H9 (cell line): Measurements from ENCODE around the gene RNF141. TPM values are rescaled to one million over a fixed set of nuclear protein-coding genes. Genes with fewer than 3 reads are reported as not detected.

Experiments used
- DNase-seq: peaks from one replicate; pipeline ENCODE4 v3.0.0-alpha.2; 2017
- H2AFZ ChIP-seq: one replicate; pipeline ENCODE4 v1.6.1; 2013; ENCODE audit warnings: mild to moderate bottlenecking, low read length, control low read depth, moderate library complexity
- H2AK5ac ChIP-seq: 2 replicates; pipeline ENCODE4 v1.6.1; 2013; ENCODE audit warnings: low read length, control low read depth, mixed read lengths; ENCODE audit not compliant: insufficient read length
- H2BK120ac ChIP-seq: one replicate; pipeline ENCODE4 v1.6.1; 2013; ENCODE audit warnings: low read depth, mild to moderate bottlenecking, low read length, control low read depth, inconsistent platforms; ENCODE audit not compliant: poor library complexity, severe bottlenecking
- H2BK12ac ChIP-seq: 2 replicates; pipeline ENCODE4 v1.6.1; 2013; ENCODE audit warnings: low read length, control low read depth, mixed read lengths, low read depth; ENCODE audit not compliant: insufficient read length
- H2BK15ac ChIP-seq: 2 replicates; pipeline ENCODE4 v1.6.1; 2013; ENCODE audit warnings: low read depth, low read length, control low read depth
- H2BK20ac ChIP-seq: one replicate; pipeline ENCODE4 v1.6.1; 2013; ENCODE audit warnings: low read depth, mild to moderate bottlenecking, low read length, control low read depth, inconsistent platforms; ENCODE audit not compliant: poor library complexity, severe bottlenecking
- H2BK5ac ChIP-seq: 2 replicates; pipeline ENCODE4 v1.6.1; 2013; ENCODE audit warnings: low read length, control low read depth, mixed read lengths; ENCODE audit not compliant: insufficient read length
- H3K14ac ChIP-seq: 2 replicates; pipeline ENCODE4 v1.6.1; 2013; ENCODE audit warnings: low read length, control low read depth; ENCODE audit not compliant: insufficient read depth
- H3K18ac ChIP-seq: 2 replicates; pipeline ENCODE4 v1.6.1; 2013; ENCODE audit warnings: low read depth, mild to moderate bottlenecking, mixed read lengths, low read length, control low read depth; ENCODE audit not compliant: insufficient read length
- H3K23ac ChIP-seq: 2 replicates; pipeline ENCODE4 v1.6.1; 2013; ENCODE audit warnings: low read length, control low read depth, mixed read lengths, low read depth; ENCODE audit not compliant: insufficient read length
- H3K23me2 ChIP-seq: 2 replicates; pipeline ENCODE4 v1.6.1; 2013; ENCODE audit warnings: low read depth, mild to moderate bottlenecking, mixed read lengths, low read length, control low read depth; ENCODE audit not compliant: insufficient read length, poor library complexity, severe bottlenecking
- H3K27ac ChIP-seq: 2 replicates; pipeline ENCODE4 v1.5.1; 2013; ENCODE audit warnings: low read length, control low read depth, mixed read lengths, low read depth; ENCODE audit not compliant: insufficient read length
- H3K27me3 ChIP-seq: 2 replicates; pipeline ENCODE4 v1.6.1; 2013; ENCODE audit warnings: low read length, control low read depth, inconsistent platforms; ENCODE audit not compliant: insufficient read depth
- H3K4ac ChIP-seq: 2 replicates; pipeline ENCODE4 v1.6.1; 2013; ENCODE audit warnings: low read depth, mild to moderate bottlenecking, control low read depth, inconsistent platforms, low read length, moderate library complexity
- H3K4me1 ChIP-seq: 2 replicates; pipeline ENCODE4 v1.6.1; 2013; ENCODE audit warnings: low read length, control low read depth, inconsistent platforms; ENCODE audit not compliant: insufficient read depth
- H3K4me2 ChIP-seq: 2 replicates; pipeline ENCODE4 v1.6.1; 2013; ENCODE audit warnings: low read length, control low read depth, mixed read lengths; ENCODE audit not compliant: insufficient read length, insufficient read depth
- H3K56ac ChIP-seq: 2 replicates; pipeline ENCODE4 v1.6.1; 2013; ENCODE audit warnings: low read depth, mild to moderate bottlenecking, mixed read lengths, low read length, control low read depth; ENCODE audit not compliant: insufficient read length
- H3K79me1 ChIP-seq: 2 replicates; pipeline ENCODE4 v1.6.1; 2013; ENCODE audit warnings: low read depth, mild to moderate bottlenecking, moderate library complexity, low read length, control low read depth, inconsistent platforms; ENCODE audit not compliant: insufficient read depth, poor library complexity, severe bottlenecking
- H3K79me2 ChIP-seq: 2 replicates; pipeline ENCODE4 v1.6.1; 2013; ENCODE audit warnings: low read length, control low read depth, inconsistent platforms; ENCODE audit not compliant: insufficient read depth
- H3K9ac ChIP-seq: 2 replicates; pipeline ENCODE4 v1.6.1; 2013; ENCODE audit warnings: low read length, control low read depth, mixed read lengths; ENCODE audit not compliant: insufficient read length; ENCODE audit errors: extremely low read depth
- H3K9me3 ChIP-seq: one replicate; pipeline ENCODE4 v1.6.1; 2013; ENCODE audit warnings: low read depth, low read length, inconsistent platforms; ENCODE audit not compliant: control insufficient read depth
- H3T11ph ChIP-seq: one replicate; pipeline ENCODE4 v1.6.1; 2013; ENCODE audit warnings: mild to moderate bottlenecking, low read length, control low read depth, inconsistent platforms
- H4K20me1 ChIP-seq: one replicate; pipeline ENCODE4 v1.6.1; 2013; ENCODE audit not compliant: control insufficient read depth, insufficient read length, insufficient read depth
- H4K5ac ChIP-seq: 2 replicates; pipeline ENCODE4 v1.6.1; 2013; ENCODE audit warnings: low read depth, mild to moderate bottlenecking, mixed read lengths, low read length, control low read depth; ENCODE audit not compliant: insufficient read length
- H4K8ac ChIP-seq: replicated peaks from 2 replicates; pipeline ENCODE4 v1.6.1; 2013; ENCODE audit warnings: low read length, control low read depth, mixed read lengths, low read depth; ENCODE audit not compliant: insufficient read length
- H4K91ac ChIP-seq: 2 replicates; pipeline ENCODE4 v1.6.1; 2013; ENCODE audit warnings: low read depth, mild to moderate bottlenecking, moderate library complexity, mixed read lengths, low read length, control low read depth; ENCODE audit not compliant: insufficient read length
- H3K27ac Mint-ChIP-seq, 3 experiments: 2 replicates in 2 of 3; 3 replicates in 1 of 3; pipeline ENCODE4 v1.8.0; 2020 to 2021; ENCODE audit warnings: mixed read lengths in 3 of 3, mild to moderate bottlenecking in 1 of 3, moderate library complexity in 1 of 3
- H3K27me3 Mint-ChIP-seq: 2 replicates; pipeline ENCODE4 v1.8.0; 2021; ENCODE audit warnings: low read depth, mild to moderate bottlenecking, moderate library complexity, mixed read lengths
- H3K36me3 Mint-ChIP-seq, 3 experiments: 2 replicates in 2 of 3; 3 replicates in 1 of 3; pipeline ENCODE4 v1.8.0; 2020 to 2021; ENCODE audit warnings: low read depth in 3 of 3, mixed read lengths in 3 of 3; ENCODE audit not compliant: insufficient read depth in 1 of 3
- H3K4me1 Mint-ChIP-seq, 2 experiments: 2 replicates each; pipeline ENCODE4 v1.8.0; 2020; ENCODE audit warnings: mixed read lengths in 2 of 2
- H3K4me3 Mint-ChIP-seq, 2 experiments: 2 replicates in 1 of 2; 3 replicates in 1 of 2; pipeline ENCODE4 v1.8.0; 2020 to 2021; ENCODE audit warnings: mild to moderate bottlenecking in 2 of 2, mixed read lengths in 2 of 2, moderate library complexity in 1 of 2
- H3K9me3 Mint-ChIP-seq, 2 experiments: 2 replicates in 1 of 2; 3 replicates in 1 of 2; pipeline ENCODE4 v1.8.0; 2020; ENCODE audit warnings: mild to moderate bottlenecking in 2 of 2, mixed read lengths in 2 of 2, moderate library complexity in 1 of 2
- WGBS: extraction: QIAGEN DNeasy Blood & Tissue Kit; methylation state at CpG from one replicate; pipeline ENCODE4 v1.1.7; 2013; ENCODE audit warnings: missing lambda C conversion rate, low lambda C conversion rate, mixed read lengths; ENCODE audit not compliant: insufficient read length; ENCODE audit errors: extremely low coverage; 5-methylcytosine and 5-hydroxymethylcytosine counted together
- total RNA-seq: library from RNA; stranded (reverse); gene quantifications from 2 replicates; pipeline ENCODE4 v1.2.1, GENCODE V29; 2021
- TF ChIP-seq, protein P1 (sequence below): fragments of 200-600 bp; sonication (generic); conservative IDR thresholded peaks from 3 replicates; pipeline ENCODE4 v1.8.0; 2021; ENCODE audit warnings: antibody characterized with exemption, mild to moderate bottlenecking

RNF141 gene
- total RNA-seq, 1 experiment from 2014 or later: 24.7 TPM

- H3K27me3 Mint-ChIP-seq: no peaks in the 10 kb centered on the region
- Histone ChIP-seq H2AK5ac (no peak overlapping the region), H3K27ac (no peak overlapping the region), H4K91ac (no peak overlapping the region), H2BK120ac (no peak overlapping the region), H3K23ac (no peak overlapping the region), H3K56ac (no peak overlapping the region), H3K4me2 (no peak overlapping the region), H3K9ac (no peak overlapping the region), H4K8ac (no peak overlapping the region), H3K27me3 (no peaks in the 10 kb centered on the region), H3T11ph (no peak overlapping the region), H3K14ac (no peak overlapping the region), H2BK20ac (no peak overlapping the region), H3K18ac (no peak overlapping the region), H4K5ac (no peak overlapping the region), H3K23me2 (no peaks in the 10 kb centered on the region), H3K79me1 (no peaks in the 10 kb centered on the region), H2BK5ac (no peak overlapping the region), H3K79me2 (no peaks in the 10 kb centered on the region), H3K9me3 (no peaks in the 10 kb centered on the region), H4K20me1 (no peaks in the 10 kb centered on the region), H3K4ac (no peak overlapping the region), H3K4me1 (peaks cover 3% of the 10 kb centered on the region; the same call in 1 of the 2 replicates), H2BK15ac (no peak overlapping the region), H2BK12ac (no peak overlapping the region), H2AFZ (no peak overlapping the region)
- WGBS: no CpG with 5 or more reads among the region's 2 CpGs
- no peaks in the 10 kb centered on the region for H3K36me3 Mint-ChIP-seq
- DNase-seq: no peak
- H3K9me3 Mint-ChIP-seq: no peaks in the 10 kb centered on the region
- TF ChIP-seq, protein P1, sequence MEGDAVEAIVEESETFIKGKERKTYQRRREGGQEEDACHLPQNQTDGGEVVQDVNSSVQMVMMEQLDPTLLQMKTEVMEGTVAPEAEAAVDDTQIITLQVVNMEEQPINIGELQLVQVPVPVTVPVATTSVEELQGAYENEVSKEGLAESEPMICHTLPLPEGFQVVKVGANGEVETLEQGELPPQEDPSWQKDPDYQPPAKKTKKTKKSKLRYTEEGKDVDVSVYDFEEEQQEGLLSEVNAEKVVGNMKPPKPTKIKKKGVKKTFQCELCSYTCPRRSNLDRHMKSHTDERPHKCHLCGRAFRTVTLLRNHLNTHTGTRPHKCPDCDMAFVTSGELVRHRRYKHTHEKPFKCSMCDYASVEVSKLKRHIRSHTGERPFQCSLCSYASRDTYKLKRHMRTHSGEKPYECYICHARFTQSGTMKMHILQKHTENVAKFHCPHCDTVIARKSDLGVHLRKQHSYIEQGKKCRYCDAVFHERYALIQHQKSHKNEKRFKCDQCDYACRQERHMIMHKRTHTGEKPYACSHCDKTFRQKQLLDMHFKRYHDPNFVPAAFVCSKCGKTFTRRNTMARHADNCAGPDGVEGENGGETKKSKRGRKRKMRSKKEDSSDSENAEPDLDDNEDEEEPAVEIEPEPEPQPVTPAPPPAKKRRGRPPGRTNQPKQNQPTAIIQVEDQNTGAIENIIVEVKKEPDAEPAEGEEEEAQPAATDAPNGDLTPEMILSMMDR: no peak
- H3K27ac Mint-ChIP-seq: peak overlapping the region in 1 of 3 experiments; percentile 65; a peak in 2 of 7 replicates
- peaks cover 9 to 14% of the 10 kb centered on the region in 2 experiments for H3K4me1 Mint-ChIP-seq
- H3K4me3 Mint-ChIP-seq: no peak overlapping the region
Observed at GRCh38 chr11:10485646-10486045, 55.3 kb downstream of the RNF141 start.
